Cerebellar cortex (tissue), 1 donor: ENCODE measurements around the gene MYO18B.
A peak's percentile ranks its signal among the peaks of the same experiment; 100 is the strongest.
"Not testable (repeated sequence)": the region's sequence is repeated elsewhere in the genome, so short reads cannot be mapped to it uniquely, and the experiment has no call there.

Experiments used
- DNase-seq: peaks from one replicate; pipeline ENCODE4 v3.0.0-alpha.2; 2015; ENCODE audit warnings: low spot score

Gene MYO18B

DNA sequence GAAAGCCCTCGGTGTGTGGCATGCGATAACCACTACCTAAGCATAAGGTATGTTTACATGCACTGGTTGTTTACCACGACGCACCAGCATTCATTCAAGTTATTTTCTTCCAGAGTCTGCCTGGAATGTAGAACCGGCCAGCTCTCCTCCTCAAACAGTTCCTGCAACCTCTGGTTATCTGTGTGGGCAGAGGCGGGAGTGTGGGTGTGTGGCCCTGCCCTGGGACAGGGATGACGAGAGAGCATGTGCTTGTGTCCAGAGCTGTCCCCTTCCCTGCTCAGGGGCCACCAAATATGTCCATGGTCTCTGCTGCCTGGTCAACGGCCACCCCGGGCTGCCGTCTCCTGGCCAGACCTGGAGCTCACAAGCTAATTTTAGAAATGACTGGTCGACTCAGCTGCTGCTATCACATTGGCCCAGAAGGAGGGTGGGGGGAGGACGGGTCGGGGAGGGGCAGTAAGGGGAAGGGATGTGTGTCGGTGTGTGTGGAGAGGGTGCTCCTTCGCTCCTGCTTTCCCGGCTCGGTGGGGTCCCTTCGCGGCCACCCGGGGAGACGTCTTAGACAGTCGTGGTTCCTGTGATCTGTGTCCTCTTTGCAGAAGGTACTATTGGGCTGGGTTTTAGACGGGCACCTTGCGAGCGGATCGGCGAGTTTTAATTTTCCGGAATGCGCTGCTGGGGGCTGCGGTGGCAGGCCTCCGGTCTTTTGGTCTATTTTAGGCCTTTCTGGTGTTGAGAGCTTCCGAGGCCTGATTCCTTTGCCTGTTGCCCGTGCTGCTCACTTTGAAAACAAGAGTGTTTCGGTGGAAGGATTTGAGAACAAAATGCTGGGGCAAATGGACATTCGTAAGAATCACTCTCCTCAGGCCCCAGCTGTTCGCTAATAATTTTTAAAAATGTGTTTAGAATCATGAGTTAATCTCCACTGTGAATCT is at the start of gene MYO18B:
Gene MYO18B, plus strand, starts transcription at position 497 of the 935 bp plus-strand sequence. CDS start 18,905 bp downstream, outside the sequence.
- DNase-seq = no peak

DNA sequence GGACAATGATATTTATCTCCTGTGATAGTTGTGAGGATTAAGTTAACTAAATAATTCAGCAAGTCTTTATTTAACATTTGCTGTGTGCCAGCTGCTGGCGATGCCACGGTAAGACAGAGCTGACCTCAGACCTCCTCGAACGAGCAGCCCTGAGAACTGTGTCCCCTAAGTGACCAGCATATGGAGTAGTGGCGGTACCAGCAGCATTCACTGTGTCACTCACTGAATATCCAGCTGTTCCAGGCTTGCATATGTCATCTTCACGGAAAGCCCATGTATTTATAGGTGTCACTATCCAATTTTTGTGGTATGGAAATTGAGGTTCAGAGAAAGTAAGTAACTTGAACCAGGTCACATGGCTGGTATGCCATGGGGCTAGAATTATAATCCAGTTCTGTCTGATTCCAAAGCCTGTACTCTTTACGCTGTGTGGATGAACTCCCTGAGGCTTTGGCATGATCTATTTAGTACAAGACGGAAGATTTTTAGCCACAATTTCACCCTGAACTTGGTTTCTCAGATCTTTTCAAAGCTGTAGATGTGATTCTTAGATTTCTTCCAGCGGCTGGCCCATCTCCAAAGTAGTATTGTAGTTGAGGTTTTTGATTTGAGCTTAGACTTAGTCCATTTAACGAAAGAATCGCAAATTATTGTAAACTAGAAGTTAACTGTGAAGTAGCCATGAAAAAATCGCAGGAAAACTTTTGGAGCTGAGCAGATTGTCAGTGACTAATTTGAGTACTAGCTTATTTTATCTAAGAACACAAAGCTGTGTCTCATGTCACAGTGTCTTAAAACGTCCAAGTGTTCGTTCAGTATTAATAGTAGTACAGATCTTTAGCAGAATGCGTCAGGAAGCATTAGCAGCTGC is 49.4 kb upstream of the MYO18B start:
- DNase-seq = no peak

DNA sequence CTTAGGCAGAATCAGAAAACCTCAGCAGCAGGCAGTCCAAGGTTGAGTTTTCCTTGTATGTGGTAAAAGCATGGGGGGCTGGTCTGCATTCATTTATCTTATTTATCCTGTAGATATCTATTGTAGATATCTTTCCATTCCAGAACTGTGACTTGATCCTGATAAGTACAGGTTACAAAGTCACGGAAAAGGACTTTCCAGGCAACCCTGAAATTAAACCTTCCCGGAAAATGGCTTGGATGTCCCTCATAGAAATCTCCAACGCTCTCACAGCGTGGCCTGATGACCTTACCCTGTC is 48.8 kb upstream of the MYO18B start:
- no peak for DNase-seq

DNA sequence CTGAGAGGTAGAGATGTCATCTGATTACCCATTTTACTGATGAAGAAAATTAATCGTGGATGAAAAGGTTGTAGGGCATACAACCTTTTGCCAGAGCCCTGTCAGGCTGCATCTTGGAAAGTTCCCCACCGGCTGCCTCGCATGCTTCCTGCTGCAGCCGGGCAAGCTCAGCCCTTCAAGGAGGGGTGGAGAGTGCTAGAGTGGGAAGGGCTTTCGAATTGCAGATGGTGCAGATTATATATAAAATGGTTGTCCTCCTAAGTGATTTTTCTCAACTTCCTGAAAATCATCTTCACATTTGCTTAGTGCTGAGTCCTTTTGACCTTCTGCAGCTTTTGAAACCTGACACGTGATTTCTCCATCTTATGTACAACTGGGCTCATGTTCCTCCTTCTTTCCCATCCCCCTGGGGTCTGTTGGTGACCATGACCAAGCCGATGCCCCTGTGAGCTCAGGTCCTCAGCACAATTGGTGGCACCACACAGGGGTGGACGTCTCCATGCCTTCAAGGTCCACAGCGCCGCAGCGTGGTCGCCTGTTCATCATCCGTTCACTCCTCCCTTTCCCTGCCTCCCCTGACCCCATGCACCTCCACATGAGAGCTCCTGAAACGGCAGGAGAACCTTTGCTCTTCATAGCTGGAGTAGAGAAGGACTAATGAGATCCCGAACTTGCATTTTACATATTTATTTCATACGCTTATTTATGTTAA is 47.6 kb upstream of the MYO18B start:
- DNase-seq = no peak

DNA sequence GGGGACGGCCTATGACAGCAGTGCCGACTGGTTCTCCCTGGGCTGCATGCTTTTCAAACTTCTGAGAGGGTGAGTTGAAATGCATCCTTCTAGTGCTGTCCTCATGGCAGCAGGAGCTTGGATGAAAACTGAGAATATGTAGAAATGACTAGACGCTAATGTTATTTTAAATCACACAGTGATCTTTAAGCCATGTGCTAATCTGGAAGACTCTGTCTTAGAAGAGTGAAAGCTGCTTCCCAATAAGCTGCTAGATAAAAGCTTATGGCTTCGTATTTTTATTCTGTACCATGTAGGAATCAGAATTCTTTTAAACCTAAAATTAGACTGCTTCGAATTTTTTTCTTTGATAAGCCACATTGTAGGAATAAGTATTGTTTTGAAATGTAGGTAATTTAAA is 46.8 kb upstream of the MYO18B start:
- DNase-seq = no peak

DNA sequence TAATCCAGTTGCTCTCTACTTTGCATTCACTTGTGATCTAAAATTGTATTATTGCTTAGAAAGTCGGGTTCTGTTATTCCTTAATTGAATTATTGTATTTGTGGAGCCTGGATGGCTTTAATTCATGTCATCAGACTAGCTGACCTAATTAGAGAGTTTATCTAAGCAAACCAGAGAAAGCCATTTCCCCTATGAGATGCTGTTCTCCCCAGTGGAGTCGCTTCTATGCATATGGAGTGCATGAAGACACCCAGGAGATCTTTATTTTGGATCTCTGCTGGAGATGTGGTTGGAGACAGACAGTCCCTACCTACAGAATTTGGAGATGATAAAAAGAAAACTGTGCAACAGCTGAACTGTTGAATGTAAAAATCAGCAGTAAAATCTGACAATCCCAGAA is 45.2 kb upstream of the MYO18B start:
- DNase-seq = no peak

DNA sequence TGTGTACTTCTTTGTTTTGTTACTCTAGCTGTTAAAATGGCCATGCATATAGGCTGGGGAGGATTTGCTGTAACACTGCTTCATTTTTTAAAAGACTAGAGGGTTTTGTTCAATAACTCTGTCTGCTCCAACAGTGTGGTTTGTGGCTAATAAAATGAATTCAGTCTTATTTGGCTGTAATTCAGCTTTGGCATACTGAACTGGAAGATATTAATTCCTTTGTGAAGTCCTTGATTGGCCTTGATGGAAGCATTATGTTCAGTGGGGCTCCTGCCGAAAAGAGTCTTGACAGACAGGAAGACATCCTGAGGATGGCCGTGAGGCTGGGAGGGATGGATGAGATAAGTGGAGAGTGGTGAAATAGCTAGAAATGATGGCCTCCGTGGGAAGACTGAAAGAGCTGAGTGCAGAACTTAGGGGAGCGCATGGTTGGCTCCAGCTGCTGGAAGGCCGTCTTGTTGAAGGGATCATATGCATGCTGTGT is 44.8 kb upstream of the MYO18B start:
- DNase-seq = no peak

- no peak for DNase-seq
Observed at GRCh38 chr22:25697978-25698377, 44.0 kb upstream of the MYO18B start.

GRCh38 chr22:25698461-25698860 is 43.5 kb upstream of the MYO18B start:
- no peak for DNase-seq

DNA sequence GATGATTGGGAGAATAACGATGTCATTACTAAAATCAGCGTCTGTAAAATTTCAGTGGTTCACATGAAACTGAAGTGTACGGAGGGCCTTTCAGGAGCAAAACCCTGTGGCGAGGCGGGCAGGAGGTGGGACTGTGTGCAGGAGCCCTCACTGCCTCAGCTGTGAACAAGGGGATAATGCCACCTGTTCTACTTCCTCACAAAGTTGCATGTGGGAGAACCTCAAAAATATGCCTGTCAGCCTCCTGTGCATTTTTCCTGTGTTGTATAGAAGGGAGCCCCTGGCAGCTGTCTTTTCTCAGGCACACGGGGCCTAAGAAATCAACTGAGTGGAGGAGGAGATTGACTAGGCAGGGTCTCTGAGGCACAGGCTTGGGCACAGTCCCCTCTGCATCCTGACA is 43.0 kb upstream of the MYO18B start:
- no peak for DNase-seq

DNA sequence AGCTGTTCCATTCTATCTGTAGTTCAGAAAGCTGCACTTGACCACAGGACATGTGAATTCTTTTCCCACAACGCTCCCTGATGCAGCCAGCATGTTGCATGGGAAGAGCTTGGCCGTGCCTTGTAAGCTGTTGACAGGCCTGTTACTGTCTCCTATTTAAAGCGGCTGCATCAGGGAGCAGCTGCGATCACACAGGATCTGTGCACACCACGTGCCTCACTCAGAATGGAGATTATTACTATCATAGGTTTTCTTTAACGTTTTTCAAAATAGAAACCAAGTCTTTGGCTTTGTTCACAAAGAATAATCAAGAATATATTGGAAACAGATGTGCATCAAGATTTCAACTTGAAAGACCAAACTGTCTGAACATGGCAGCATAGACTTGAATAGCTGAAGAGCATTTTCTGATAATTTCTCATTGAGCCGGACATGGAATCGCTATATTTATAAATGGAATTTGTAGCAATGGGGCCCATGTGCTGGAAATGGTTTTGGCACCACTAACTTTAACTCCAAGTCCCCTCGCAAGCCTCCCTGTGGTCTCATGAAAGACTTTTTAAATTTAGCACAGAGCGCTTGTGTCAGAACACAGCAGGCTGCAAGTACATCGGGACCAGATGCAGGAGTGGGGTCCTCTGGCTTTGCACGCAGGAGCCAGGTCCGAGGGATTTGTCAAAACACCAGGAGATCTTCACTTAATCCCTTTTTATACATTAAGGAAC is 40.8 kb upstream of the MYO18B start:
- no peak for DNase-seq

DNA sequence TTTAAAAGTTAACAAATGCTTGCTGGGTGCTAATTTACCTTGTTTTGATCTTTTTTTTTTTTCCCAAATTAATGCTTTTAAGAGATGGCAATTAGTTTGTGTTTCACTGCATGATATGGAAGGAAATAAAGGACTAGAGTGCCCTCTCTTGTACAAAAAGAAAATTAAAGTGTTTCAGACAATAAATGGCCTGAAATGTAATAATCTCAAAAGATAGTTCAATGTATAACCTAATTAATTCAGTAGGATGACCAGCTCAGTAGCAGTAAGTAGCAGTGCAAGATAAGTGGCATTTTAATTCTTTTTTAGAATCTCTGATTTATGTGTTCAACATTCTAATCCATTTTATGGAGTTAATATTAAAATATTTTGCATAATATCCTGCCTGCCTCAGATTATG is 39.9 kb upstream of the MYO18B start:
- DNase-seq = peak; percentile 55

GRCh38 chr22:25702571-25703167 is 39.3 kb upstream of the MYO18B start:
- no peak for DNase-seq

DNA sequence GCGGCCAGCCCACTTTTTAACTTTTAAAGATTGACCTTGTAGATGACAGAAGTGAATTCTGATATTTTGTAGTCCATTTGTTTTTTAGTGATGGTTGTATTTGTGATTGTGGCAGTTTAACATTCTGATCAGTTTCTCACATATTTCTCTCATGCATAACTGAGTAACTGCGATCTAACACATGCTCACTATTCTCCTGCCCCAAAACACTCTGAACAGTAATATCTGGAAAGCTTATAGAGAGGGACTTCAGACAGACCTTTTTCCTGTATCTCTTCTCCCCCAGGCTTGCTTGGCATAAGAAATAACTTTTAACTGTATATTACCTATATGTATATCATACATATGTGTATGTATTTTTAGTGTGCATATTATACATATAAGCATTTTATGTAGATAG is 37.3 kb upstream of the MYO18B start:
- DNase-seq = no peak

DNA sequence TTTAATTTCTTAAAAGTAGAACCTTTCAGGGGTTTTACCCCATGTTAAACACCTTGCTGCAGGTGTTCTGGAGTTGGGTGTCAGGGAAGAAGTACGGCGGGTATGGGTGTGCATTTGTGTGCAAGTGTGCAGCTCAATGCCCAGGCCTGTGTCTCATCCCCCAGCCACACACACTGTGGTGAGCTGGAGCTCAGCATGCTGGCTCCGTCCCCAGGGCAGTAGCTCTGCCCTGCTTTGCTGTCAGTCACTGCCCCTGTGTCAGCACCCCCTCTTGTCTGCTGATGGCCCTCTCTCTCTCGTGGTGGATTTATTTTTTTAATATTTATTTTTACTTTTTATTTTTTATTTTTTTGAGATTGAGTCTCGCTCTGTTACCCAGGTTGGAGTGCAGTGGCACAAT is 35.8 kb upstream of the MYO18B start:
- no peak for DNase-seq

GRCh38 chr22:25708430-25708829 is 33.6 kb upstream of the MYO18B start:
- DNase-seq = not testable (repeated sequence)

- DNase-seq = no peak
Observed at GRCh38 chr22:25709758-25710157, 32.2 kb upstream of the MYO18B start.

DNA sequence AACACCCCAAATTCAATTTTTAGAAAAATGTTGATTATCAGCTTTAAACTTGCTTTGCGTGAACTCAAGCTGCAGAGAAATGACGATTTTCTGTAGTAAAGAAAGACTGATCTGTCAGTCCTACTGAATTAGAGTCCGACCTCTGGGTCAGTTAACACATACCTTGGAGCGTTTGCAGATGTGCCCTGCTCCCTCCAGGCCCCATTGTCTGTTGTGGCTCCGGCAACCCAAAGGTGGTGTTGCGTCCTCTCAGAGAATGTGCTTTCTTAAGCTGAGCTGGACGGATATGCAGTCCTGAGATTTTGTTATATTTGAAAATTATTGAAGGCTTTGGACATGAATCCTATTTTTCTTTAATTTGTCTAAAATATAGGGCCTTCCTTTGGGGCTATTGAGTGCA is 31.5 kb upstream of the MYO18B start:
- DNase-seq = no peak

DNA sequence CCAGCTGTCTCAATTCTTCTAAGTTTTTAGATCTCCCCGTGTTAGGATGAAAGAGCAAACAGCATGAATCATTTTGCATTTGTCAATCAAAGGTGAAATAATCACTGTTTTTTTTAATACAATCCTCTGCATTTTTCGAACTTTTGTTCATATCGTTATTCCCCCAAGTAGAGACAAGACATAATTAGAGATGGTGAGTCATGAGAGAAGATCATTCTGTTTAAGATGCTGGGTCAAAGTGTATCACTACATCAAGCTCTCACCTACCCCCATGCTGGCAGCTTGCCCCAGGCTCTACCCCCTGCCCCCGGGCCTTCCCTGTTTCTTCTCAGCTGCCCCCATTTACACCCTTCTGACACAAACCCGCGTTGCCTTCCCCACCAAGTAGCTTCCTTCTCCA is 30.5 kb upstream of the MYO18B start:
- no peak for DNase-seq

GRCh38 chr22:25712661-25713400 is 29.2 kb upstream of the MYO18B start:
- DNase-seq = no peak

GRCh38 chr22:25714070-25714469 is 27.9 kb upstream of the MYO18B start:
- no peak for DNase-seq
